ENCODE results near the gene GMDS.

The GMDS gene

DNA sequence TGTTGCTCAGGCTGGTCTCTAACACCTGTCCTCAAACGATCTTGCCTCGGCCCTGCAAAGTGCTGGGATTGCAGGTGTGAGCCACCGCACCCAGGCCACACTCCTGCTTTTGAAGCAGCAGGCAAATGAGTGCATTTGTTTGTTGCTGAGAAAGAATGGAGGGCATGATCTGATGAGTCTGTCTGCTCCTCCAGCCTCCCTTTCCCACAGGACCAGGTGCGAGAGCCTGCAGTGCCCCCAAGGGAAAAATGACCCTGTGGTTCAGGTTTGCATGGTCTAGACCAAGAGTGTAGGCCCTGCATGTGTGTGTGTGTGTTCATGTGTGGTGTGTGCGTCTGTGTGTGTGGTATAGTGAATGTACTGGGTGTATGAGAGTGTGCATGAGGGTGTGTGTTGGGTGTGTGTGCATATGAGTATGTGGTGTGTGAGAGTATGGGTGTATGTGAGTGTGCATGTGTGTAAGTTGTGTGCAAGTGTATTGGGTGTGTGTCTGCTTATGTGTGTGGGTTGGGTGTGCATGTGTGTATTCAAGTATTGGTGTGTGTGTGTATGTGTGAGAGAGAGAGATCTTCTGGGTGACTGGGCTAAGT is 658.4 kb downstream of the GMDS start:
- H3K9me3 ChIP-seq (ENCODE audit: control insufficient read depth, low read length): no peaks in the 10 kb centered on the region
- H3K4me1 ChIP-seq: no peaks in the 10 kb centered on the region
- H3K27me3 ChIP-seq (ENCODE audit: control insufficient read depth, insufficient read depth, low read length): no peaks in the 10 kb centered on the region
- no peak overlapping the region for H3K9ac ChIP-seq
- no peak overlapping the region for H2AFZ ChIP-seq
- no peaks in the 10 kb centered on the region for H3K79me2 ChIP-seq
- H3K4me2 ChIP-seq (ENCODE audit: low read length): no peak overlapping the region
- H3K36me3 ChIP-seq (ENCODE audit: control insufficient read depth, insufficient read depth, low read length): no peaks in the 10 kb centered on the region
- H3K4me3 ChIP-seq (ENCODE audit: low read depth, low read length): no peak overlapping the region
- H3K27ac ChIP-seq: no peak overlapping the region
- TF ChIP-seq, protein P1, sequence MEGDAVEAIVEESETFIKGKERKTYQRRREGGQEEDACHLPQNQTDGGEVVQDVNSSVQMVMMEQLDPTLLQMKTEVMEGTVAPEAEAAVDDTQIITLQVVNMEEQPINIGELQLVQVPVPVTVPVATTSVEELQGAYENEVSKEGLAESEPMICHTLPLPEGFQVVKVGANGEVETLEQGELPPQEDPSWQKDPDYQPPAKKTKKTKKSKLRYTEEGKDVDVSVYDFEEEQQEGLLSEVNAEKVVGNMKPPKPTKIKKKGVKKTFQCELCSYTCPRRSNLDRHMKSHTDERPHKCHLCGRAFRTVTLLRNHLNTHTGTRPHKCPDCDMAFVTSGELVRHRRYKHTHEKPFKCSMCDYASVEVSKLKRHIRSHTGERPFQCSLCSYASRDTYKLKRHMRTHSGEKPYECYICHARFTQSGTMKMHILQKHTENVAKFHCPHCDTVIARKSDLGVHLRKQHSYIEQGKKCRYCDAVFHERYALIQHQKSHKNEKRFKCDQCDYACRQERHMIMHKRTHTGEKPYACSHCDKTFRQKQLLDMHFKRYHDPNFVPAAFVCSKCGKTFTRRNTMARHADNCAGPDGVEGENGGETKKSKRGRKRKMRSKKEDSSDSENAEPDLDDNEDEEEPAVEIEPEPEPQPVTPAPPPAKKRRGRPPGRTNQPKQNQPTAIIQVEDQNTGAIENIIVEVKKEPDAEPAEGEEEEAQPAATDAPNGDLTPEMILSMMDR (IDR thresholded peaks at IDR 0.05): no peak

DNA sequence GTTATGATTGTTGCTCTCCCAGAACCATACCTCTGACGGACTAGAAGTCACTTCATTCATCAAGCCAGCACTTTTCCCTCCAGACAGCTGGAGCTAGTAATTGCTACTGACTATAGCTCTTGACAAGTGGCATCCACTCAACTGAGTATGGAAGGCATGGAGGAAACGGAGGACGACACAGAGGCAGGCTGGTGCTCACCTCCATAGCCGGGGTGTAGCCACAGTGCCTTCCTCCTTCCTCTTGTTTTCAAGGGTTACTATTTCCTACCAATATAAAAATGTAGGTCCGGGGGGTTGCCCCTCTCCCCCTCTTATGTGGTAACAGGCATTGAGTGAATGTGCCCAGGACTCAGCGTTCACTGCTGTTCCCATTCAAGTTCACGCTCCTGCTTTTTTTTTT is 659.1 kb downstream of the GMDS start:
- TF ChIP-seq, protein P1 (IDR thresholded peaks at IDR 0.05): no peak
- no peaks in the 10 kb centered on the region for H3K79me2 ChIP-seq

DNA sequence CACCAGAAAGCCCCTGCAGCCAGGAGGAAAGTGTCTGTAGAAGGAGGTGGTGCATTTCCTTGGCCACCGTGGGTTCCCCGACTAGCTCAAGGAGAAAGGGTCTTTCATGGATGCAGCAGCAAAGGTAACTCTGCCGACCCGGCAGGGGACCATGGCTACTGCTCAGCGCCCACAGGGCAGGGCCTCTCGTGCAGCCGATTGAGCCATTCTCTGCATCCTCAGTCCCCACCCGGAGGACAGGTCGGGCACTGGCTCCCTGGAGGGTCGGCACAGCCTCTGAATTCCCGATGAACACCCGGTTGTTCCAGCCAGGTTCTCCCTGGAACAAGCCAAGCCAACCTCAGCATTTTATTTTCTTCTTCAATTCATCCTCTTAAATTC is 659.7 kb downstream of the GMDS start:
- no peaks in the 10 kb centered on the region for H3K79me2 ChIP-seq
- no peak overlapping the region for H3K9ac ChIP-seq
- no peaks in the 10 kb centered on the region for H3K36me3 ChIP-seq (ENCODE audit: control insufficient read depth, insufficient read depth, low read length)
- no peaks in the 10 kb centered on the region for H3K27me3 ChIP-seq (ENCODE audit: control insufficient read depth, insufficient read depth, low read length)
- no peak overlapping the region for H2AFZ ChIP-seq
- no peak overlapping the region for H3K4me2 ChIP-seq (ENCODE audit: low read length)
- no peaks in the 10 kb centered on the region for H3K9me3 ChIP-seq (ENCODE audit: control insufficient read depth, low read length)
- H3K27ac ChIP-seq: no peak overlapping the region
- TF ChIP-seq, protein P1 (IDR thresholded peaks at IDR 0.05): no peak
- H3K4me3 ChIP-seq (ENCODE audit: low read depth, low read length): no peak overlapping the region
- H3K4me1 ChIP-seq: no peaks in the 10 kb centered on the region

More for the DNA sequence above, 659.1 kb downstream of the GMDS start:
- Histone ChIP-seq H3K4me1 (no peaks in the 10 kb centered on the region), H3K9me3 (ENCODE audit: control insufficient read depth, low read length) (no peaks in the 10 kb centered on the region), H3K36me3 (ENCODE audit: control insufficient read depth, insufficient read depth, low read length) (no peaks in the 10 kb centered on the region), H2AFZ (no peak overlapping the region), H3K27ac (no peak overlapping the region), H3K4me3 (ENCODE audit: low read depth, low read length) (no peak overlapping the region), H3K27me3 (ENCODE audit: control insufficient read depth, insufficient read depth, low read length) (no peaks in the 10 kb centered on the region), H3K9ac (no peak overlapping the region), H3K4me2 (ENCODE audit: low read length) (no peak overlapping the region)

DNA sequence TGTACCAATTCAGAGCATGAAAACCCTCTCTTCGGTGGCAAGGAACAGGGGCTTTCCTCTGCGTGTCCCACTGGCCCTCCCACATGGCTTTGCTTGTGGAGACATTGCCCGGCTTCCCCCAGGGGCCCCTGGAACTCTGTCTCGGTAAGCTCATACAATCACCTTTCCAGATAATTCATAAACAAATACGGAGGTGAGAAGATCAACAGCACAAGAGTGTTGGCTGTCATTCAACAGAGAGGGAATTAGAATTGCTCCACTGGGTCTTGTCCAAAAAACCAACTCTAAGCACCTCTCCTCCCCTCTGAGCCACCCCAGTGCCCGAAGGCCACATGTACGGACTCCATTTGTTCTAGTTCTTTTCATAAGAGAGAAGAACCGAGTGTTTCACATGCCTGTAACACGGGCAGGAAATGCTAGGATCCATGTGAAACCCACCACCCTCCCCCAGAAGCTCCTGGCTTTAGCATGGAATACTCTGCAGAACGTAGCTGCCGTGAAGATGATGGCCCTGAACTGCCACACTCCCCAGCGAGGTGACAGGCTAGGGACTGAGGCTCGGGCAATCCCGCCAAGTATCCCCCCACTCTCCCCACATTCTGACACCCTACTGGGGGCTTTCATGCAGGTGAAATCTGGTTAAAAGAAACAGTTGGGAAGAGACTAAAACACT is 660.3 kb downstream of the GMDS start:
- TF ChIP-seq, protein P1 (IDR thresholded peaks at IDR 0.05): no peak
- H3K79me2 ChIP-seq: no peaks in the 10 kb centered on the region

DNA sequence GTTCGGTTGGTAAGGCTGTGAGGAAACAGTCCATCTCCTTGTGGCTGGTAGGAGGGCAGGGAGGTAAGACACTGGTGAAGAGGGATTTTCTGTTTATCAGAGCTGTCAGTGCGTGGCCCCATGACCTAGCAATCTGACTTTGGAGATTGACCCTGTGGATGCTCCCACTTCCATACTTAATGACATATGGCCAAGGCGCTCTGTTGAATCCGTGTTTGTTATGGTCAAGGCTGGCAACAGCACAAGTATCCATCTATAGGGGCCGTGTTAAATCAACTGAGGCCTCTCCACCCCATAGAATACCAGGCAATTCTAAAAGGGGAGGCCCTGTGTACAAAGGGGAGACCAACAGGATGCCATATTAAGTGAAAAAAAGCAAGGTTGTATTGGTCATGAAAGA is 661.3 kb downstream of the GMDS start:
- Histone ChIP-seq H3K79me2 (no peaks in the 10 kb centered on the region), H3K4me2 (ENCODE audit: low read length) (no peak overlapping the region), H3K27ac (no peak overlapping the region), H3K4me1 (no peaks in the 10 kb centered on the region), H3K4me3 (ENCODE audit: low read depth, low read length) (no peak overlapping the region), H3K27me3 (ENCODE audit: control insufficient read depth, insufficient read depth, low read length) (no peaks in the 10 kb centered on the region), H3K9me3 (ENCODE audit: control insufficient read depth, low read length) (no peaks in the 10 kb centered on the region), H3K9ac (no peak overlapping the region), H2AFZ (no peak overlapping the region), H3K36me3 (ENCODE audit: control insufficient read depth, insufficient read depth, low read length) (no peaks in the 10 kb centered on the region)
- TF ChIP-seq, protein P1 (IDR thresholded peaks at IDR 0.05): no peak

More for the DNA sequence above, 660.3 kb downstream of the GMDS start:
- H3K4me1 ChIP-seq: no peaks in the 10 kb centered on the region
- no peak overlapping the region for H3K4me3 ChIP-seq (ENCODE audit: low read depth, low read length)
- no peaks in the 10 kb centered on the region for H3K9me3 ChIP-seq (ENCODE audit: control insufficient read depth, low read length)
- no peak overlapping the region for H3K4me2 ChIP-seq (ENCODE audit: low read length)
- H2AFZ ChIP-seq: no peak overlapping the region
- no peak overlapping the region for H3K9ac ChIP-seq
- H3K36me3 ChIP-seq (ENCODE audit: control insufficient read depth, insufficient read depth, low read length): no peaks in the 10 kb centered on the region
- no peak overlapping the region for H3K27ac ChIP-seq
- no peaks in the 10 kb centered on the region for H3K27me3 ChIP-seq (ENCODE audit: control insufficient read depth, insufficient read depth, low read length)
